Hepatocyte (in vitro differentiated cells): ENCODE measurements around the gene UGT1A5.

Experiments
- EZH2 ChIP-seq: fragments of 200-600 bp; sonication (generic); IDR thresholded peaks from 2 replicates; pipeline ENCODE4 v1.6.1; 2016; ENCODE audit warnings: antibody characterized with exemption, mild to moderate bottlenecking, borderline replicate concordance
- TF ChIP-seq, protein P1 (sequence below): fragments of 200-600 bp; sonication (generic); IDR thresholded peaks from 2 replicates; pipeline ENCODE4 v1.5.1; 2016; ENCODE audit warnings: antibody characterized with exemption, mild to moderate bottlenecking; ENCODE audit not compliant: poor library complexity

DNA sequence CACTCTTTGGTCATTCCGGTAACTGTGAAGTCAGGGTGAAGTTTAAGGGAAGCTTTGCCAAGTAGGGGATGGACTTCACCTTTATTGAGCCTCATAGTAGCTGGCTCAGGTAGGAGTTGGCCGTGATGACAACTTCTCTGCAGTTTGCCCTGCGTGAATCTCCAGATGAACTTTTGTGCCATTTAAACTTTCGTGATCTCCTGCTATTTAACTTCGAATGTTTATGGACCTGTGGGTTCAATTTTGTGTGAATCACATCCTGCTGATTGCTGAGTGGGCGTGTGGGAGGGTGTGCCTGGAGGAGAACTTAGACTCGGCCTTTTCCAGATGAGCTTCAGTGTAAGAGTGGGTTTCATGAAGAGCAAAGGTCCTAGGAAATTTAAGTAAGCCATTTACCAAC lies 51.6 kb downstream of the UGT1A5 start:
- TF ChIP-seq, protein P1, sequence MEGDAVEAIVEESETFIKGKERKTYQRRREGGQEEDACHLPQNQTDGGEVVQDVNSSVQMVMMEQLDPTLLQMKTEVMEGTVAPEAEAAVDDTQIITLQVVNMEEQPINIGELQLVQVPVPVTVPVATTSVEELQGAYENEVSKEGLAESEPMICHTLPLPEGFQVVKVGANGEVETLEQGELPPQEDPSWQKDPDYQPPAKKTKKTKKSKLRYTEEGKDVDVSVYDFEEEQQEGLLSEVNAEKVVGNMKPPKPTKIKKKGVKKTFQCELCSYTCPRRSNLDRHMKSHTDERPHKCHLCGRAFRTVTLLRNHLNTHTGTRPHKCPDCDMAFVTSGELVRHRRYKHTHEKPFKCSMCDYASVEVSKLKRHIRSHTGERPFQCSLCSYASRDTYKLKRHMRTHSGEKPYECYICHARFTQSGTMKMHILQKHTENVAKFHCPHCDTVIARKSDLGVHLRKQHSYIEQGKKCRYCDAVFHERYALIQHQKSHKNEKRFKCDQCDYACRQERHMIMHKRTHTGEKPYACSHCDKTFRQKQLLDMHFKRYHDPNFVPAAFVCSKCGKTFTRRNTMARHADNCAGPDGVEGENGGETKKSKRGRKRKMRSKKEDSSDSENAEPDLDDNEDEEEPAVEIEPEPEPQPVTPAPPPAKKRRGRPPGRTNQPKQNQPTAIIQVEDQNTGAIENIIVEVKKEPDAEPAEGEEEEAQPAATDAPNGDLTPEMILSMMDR, result no peak
- TF ChIP-seq EZH2, result no peak
